WTC11 (cell line): ENCODE results near the gene SPATA25. TPM values are rescaled to one million over a fixed set of nuclear protein-coding genes. Genes with fewer than 3 reads are reported as not detected.

Experiments
- ATAC-seq: fragments of 200-7000 bp; cut with Tn5 transposase; 2 replicates; pipeline ENCODE4 v1.10.0; 2021; ENCODE audit warnings: mild to moderate bottlenecking, moderate library complexity
- CTCF ChIA-PET: fragments of 300-600 bp; sonication (Branson Sonifier 250); formaldehyde crosslinking; loops from one replicate; lab custom pipeline; 2021; ENCODE audit warnings: antibody characterized with exemption; lab: Charles Lee
- POLR2A ChIA-PET: fragments of 350-600 bp; sonication (Branson Sonifier 250); formaldehyde crosslinking; loops from one replicate; lab custom pipeline; 2021; ENCODE audit warnings: antibody characterized with exemption; lab: Charles Lee
- DNase-seq: peaks from one replicate; pipeline ENCODE4 v3.0.0; 2021; ENCODE audit warnings: low spot score
- H3K27ac Mint-ChIP-seq: 2 replicates; pipeline ENCODE4 v1.8.0; 2021; ENCODE audit warnings: mixed read lengths
- H3K27me3 Mint-ChIP-seq: 2 replicates; pipeline ENCODE4 v1.8.0; 2021; ENCODE audit warnings: low read depth, mild to moderate bottlenecking, moderate library complexity, mixed read lengths
- H3K36me3 Mint-ChIP-seq: 2 replicates; pipeline ENCODE4 v1.8.0; 2021; ENCODE audit warnings: mixed read lengths
- H3K4me1 Mint-ChIP-seq: 2 replicates; pipeline ENCODE4 v1.8.0; 2022; ENCODE audit warnings: mixed read lengths
- H3K4me3 Mint-ChIP-seq: 2 replicates; pipeline ENCODE4 v1.8.0; 2021; ENCODE audit warnings: mild to moderate bottlenecking, moderate library complexity, mixed read lengths
- H3K9me3 Mint-ChIP-seq: 2 replicates; pipeline ENCODE4 v1.8.0; 2021; ENCODE audit warnings: mixed read lengths
- CBFB ChIP-seq: sonication (generic); formaldehyde crosslinking; IDR thresholded peaks from 2 replicates; pipeline ENCODE4 v1.8.1; 2022; ENCODE audit warnings: mild to moderate bottlenecking, low read depth, missing genetic modification reagents
- E2F5 ChIP-seq: sonication (generic); formaldehyde crosslinking; IDR thresholded peaks from 2 replicates; pipeline ENCODE4 v1.8.1; 2022; ENCODE audit warnings: mild to moderate bottlenecking, moderate library complexity, missing genetic modification reagents
- FOXP1 ChIP-seq: sonication (generic); formaldehyde crosslinking; IDR thresholded peaks from 2 replicates; pipeline ENCODE4 v1.8.0; 2022; ENCODE audit warnings: missing genetic modification reagents, mild to moderate bottlenecking, moderate library complexity, borderline replicate concordance
- GABPB1 ChIP-seq: sonication (generic); formaldehyde crosslinking; IDR thresholded peaks from 2 replicates; pipeline ENCODE4 v1.8.1; 2023; ENCODE audit warnings: mild to moderate bottlenecking, missing genetic modification reagents
- IRF2 ChIP-seq: sonication (generic); formaldehyde crosslinking; IDR thresholded peaks from 2 replicates; pipeline ENCODE4 v1.8.0; 2022; ENCODE audit warnings: low read depth, missing genetic modification reagents, borderline replicate concordance
- MYBL2 ChIP-seq: sonication (generic); formaldehyde crosslinking; IDR thresholded peaks from 2 replicates; pipeline ENCODE4 v1.8.1; 2023; ENCODE audit warnings: mild to moderate bottlenecking, moderate library complexity, missing genetic modification reagents
- NR1H2 ChIP-seq: sonication (generic); formaldehyde crosslinking; IDR thresholded peaks from 2 replicates; pipeline ENCODE4 v1.9.0; 2021; ENCODE audit warnings: mild to moderate bottlenecking, moderate library complexity, missing genetic modification reagents
- NR3C1 ChIP-seq: sonication (generic); formaldehyde crosslinking; conservative IDR thresholded peaks from 2 replicates; pipeline ENCODE4 v1.8.1; 2023; ENCODE audit warnings: low read depth, mild to moderate bottlenecking, missing genetic modification reagents
- OVOL2 ChIP-seq: fragments of 250-450 bp; sonication (Bioruptor Pico); IDR thresholded peaks from 2 replicates; pipeline ENCODE4 v1.9.0; 2021; ENCODE audit warnings: mild to moderate bottlenecking, borderline replicate concordance
- PRRX2 ChIP-seq: fragments of 250-450 bp; sonication (Bioruptor Pico); IDR thresholded peaks from 2 replicates; pipeline ENCODE4 v1.8.0; 2021; ENCODE audit warnings: mild to moderate bottlenecking
- SOX15 ChIP-seq: fragments of 250-450 bp; sonication (Bioruptor Pico); IDR thresholded peaks from 2 replicates; pipeline ENCODE4 v1.9.0; 2021; ENCODE audit warnings: mild to moderate bottlenecking
- TP53 ChIP-seq: sonication (generic); formaldehyde crosslinking; IDR thresholded peaks from 2 replicates; pipeline ENCODE4 v1.8.1; 2023; ENCODE audit warnings: mild to moderate bottlenecking, missing genetic modification reagents
- USF1 ChIP-seq: sonication (generic); formaldehyde crosslinking; IDR thresholded peaks from 2 replicates; pipeline ENCODE4 v1.8.0; 2022; ENCODE audit warnings: mild to moderate bottlenecking, missing genetic modification reagents
- ZMAT4 ChIP-seq: fragments of 250-450 bp; sonication (Bioruptor Pico); IDR thresholded peaks from 2 replicates; pipeline ENCODE4 v1.9.0; 2021; ENCODE audit warnings: mild to moderate bottlenecking
- ZNF281 ChIP-seq: sonication (generic); formaldehyde crosslinking; IDR thresholded peaks from 2 replicates; pipeline ENCODE4 v1.8.0; 2023; ENCODE audit warnings: mild to moderate bottlenecking, missing genetic modification reagents
- ZNF396 ChIP-seq: fragments of 250-450 bp; sonication (Bioruptor Pico); IDR thresholded peaks from 2 replicates; pipeline ENCODE4 v1.8.0; 2021; ENCODE audit warnings: mild to moderate bottlenecking, moderate library complexity, borderline replicate concordance
- ZNF425 ChIP-seq: fragments of 250-450 bp; sonication (Bioruptor Pico); conservative IDR thresholded peaks from 2 replicates; pipeline ENCODE4 v1.9.0; 2021; ENCODE audit warnings: mild to moderate bottlenecking
- total RNA-seq: library from RNA; stranded (reverse); gene quantifications from 3 replicates; pipeline ENCODE4 v1.2.3, GENCODE V29; 2021
- TF ChIP-seq, protein P1 (sequence below): sonication (generic); formaldehyde crosslinking; conservative IDR thresholded peaks from 2 replicates; pipeline ENCODE4 v1.8.1; 2022; ENCODE audit warnings: mild to moderate bottlenecking, missing genetic modification reagents

SPATA25 gene
- total RNA-seq, 1 experiment from 2014 or later, result 3.7 TPM

GRCh38 chr20:45925821-45926506 is 38.5 kb upstream of the SPATA25 start:
- POLR2A ChIA-PET, result interaction anchor here (1.1 kb wide), 1 partner anchor 8 kb away, joined by 3 read pairs; no protein-coding TSS in a partner anchor
- CTCF ChIA-PET, result interaction anchor here (0.8 to 1.5 kb wide), 4 partner anchors 10 to 86 kb away, joined by 3 to 4 read pairs (median 3); no protein-coding TSS in a partner anchor
- ATAC-seq (no peak), DNase-seq (no peak)
- H3K4me1 Mint-ChIP-seq, result peaks cover 6% of the 10 kb centered on the region; the same call in 1 of the 2 replicates
- no peaks in the 10 kb centered on the region for H3K36me3 Mint-ChIP-seq
- no peaks in the 10 kb centered on the region for H3K27me3 Mint-ChIP-seq
- TF ChIP-seq MYBL2 (no peak), NR1H2 (CRISPR knock-in tag) (no peak), GABPB1 (CRISPR knock-in tag) (0 out of 2 replicates have a peak, but pooled peaks have one; percentile 6)
- peak overlapping the region; percentile 32; the same call in 1 of the 2 replicates for H3K27ac Mint-ChIP-seq
- no peak overlapping the region for H3K4me3 Mint-ChIP-seq
- no peaks in the 10 kb centered on the region for H3K9me3 Mint-ChIP-seq

GRCh38 chr20:45924391-45925261 is 37.2 kb upstream of the SPATA25 start:
- Mint-ChIP-seq H3K27me3 (no peaks in the 10 kb centered on the region), H3K9me3 (no peaks in the 10 kb centered on the region), H3K27ac (no peak overlapping the region), H3K4me3 (no peak overlapping the region), H3K4me1 (peaks cover 12% of the 10 kb centered on the region), H3K36me3 (no peaks in the 10 kb centered on the region)
- POLR2A ChIA-PET, result no interaction called here
- no peak for TF ChIP-seq TP53 (CRISPR knock-in tag)
- no peak for TF ChIP-seq IRF2 (CRISPR knock-in tag)
- no peak for TF ChIP-seq PRRX2 (CRISPR knock-in tag)
- TF ChIP-seq ZMAT4 (CRISPR knock-in tag), result no peak
- TF ChIP-seq SOX15, result no peak
- TF ChIP-seq, protein P1, sequence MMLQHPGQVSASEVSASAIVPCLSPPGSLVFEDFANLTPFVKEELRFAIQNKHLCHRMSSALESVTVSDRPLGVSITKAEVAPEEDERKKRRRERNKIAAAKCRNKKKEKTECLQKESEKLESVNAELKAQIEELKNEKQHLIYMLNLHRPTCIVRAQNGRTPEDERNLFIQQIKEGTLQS, result no peak
- no peak for TF ChIP-seq MYBL2
- TF ChIP-seq ZNF396, result no peak
- TF ChIP-seq NR3C1, result no peak
- no peak for TF ChIP-seq ZNF281
- no peak for TF ChIP-seq CBFB (CRISPR knock-in tag)
- TF ChIP-seq E2F5, result no peak
- TF ChIP-seq OVOL2 (CRISPR knock-in tag), result no peak
- no peak for TF ChIP-seq FOXP1 (CRISPR knock-in tag)
- no peak for TF ChIP-seq USF1 (CRISPR knock-in tag)
- no peak for TF ChIP-seq ZNF425
- CTCF ChIA-PET, result interaction anchor here (2.1 kb wide), 2 partner anchors 9 to 45 kb away, joined by 4 to 7 read pairs; no protein-coding TSS in a partner anchor
- DNase-seq (no peak), ATAC-seq (no peak)
